HG02759 (cell line): ENCODE measurements around the gene EIF2S1.
"Not testable (repeated sequence)": the region's sequence is repeated elsewhere in the genome, so short reads cannot be mapped to it uniquely, and the experiment has no call there.

Experiments
- ATAC-seq: cut with Tn5 transposase; IDR thresholded peaks from one replicate; pipeline ENCODE4 v1.9.1; 2021; ENCODE audit warnings: mild to moderate bottlenecking, moderate library complexity; ENCODE audit not compliant: unreplicated experiment

The EIF2S1 gene

DNA sequence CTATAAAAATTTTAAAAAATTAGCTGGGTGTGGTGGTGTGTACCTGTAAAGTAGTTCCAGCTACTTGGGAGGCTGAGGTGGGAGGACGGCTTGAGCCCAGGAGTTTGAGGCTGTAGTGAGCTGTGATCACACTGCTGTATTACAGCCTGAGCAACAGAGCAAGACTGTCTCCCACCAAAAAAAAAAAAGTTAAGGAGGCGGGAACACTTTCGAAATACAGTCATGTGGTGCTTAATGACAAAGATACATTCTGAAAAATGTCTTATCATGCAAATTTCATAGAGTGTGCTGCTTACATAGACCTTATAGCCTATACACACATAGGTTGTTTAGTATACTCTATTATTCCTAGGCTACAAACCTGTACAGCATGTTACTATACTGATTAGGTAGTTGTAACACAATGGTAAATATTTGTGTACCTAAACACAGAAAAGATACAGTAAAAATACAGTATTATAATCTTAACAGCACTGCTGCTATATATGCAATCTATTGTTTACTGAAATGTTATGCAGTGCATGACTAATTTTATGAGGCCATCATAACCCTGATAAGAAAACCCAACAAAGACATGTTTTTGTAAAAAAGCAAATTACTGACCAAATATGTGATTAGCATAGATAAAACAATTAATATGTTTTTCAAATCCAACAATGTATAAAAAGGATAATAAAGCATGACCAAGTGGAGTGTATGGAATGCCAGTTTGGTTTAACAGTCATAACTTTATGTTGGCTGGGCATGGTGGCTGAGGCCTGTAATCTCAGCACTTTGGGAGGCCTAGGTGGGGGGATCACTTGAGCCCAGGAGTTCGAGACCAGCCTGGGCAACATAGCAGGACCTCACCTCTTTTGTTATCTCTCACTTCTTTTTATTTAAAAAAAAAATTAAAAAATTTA lies 11.4 kb downstream of the EIF2S1 start:
- no peak for ATAC-seq

DNA sequence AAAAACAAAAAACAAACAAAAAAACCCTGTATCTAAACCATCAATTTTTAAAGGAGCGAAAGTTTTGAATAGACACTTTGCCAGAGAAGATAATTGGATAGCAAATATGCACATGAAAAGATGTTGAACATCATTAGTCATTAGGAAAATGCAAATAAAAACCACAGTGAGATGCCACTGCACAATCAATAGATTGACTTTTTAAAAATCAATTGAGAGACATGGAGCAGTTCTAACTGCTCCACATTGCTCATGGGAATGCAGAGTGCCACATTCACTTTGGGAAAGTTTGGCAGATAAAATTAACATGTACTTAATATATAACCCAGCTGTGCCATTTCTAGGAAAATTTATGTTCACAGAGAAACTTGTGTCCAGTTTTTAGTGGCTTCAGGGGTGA lies 12.7 kb downstream of the EIF2S1 start:
- ATAC-seq, result no peak

DNA sequence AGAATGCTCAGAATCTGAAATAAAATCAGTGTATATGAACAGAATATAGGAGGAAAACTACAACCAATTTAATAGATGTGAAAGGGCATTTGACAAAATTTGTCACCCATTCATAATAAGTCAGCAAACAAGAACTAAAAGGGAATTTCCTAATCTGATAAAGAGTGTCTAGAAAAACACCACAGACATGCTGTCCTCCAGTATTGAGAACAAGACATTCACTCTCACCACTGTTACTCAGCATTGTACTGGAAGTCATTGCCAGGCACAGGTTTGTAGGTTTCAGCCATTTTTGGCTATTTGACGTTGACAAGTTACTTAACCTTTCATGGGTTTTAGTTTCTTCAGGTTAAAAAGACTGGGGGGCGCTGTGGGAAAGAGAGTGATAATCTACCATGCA lies 13.2 kb downstream of the EIF2S1 start:
- peak; percentile 61 for ATAC-seq

DNA sequence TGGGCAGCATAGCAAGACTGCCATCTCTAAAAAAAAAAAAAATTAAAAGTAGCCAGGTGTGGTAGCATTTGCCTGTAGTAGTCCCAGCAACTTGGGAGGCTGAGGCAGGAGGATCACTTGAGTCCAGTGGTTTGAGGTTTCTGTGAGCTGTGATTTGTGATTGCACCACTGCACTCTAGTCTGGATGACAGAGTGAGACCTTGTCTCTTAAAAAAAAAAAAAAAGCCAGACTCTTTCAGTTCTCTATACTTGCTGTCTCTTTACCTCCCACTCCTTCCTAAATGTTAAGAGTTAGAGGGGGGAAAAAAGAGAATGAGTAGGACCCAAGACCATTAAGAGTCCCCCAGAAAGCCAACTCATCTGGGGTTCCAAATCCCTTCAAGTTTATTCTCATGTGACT lies 17.8 kb downstream of the EIF2S1 start:
- peak; percentile 44 for ATAC-seq

DNA sequence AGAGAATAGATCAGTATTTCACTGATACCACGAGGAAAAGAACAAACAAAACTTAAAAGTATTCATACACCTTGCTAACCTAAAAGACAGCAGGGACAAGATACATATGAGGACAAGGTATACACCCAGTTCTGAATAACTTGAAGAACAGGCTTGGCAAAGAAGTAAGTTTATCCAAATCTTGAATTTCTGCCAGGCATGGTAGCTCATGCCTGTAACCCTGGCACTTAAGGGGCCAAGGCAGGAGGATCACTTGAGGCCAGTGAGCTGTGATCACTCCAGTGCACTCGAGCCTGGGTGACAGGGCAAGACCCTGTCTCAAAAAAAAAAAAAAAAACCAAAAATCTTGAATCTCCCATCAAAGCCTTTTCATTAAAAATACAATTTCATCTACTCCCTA lies 25.0 kb downstream of the EIF2S1 start:
- no peak for ATAC-seq

DNA sequence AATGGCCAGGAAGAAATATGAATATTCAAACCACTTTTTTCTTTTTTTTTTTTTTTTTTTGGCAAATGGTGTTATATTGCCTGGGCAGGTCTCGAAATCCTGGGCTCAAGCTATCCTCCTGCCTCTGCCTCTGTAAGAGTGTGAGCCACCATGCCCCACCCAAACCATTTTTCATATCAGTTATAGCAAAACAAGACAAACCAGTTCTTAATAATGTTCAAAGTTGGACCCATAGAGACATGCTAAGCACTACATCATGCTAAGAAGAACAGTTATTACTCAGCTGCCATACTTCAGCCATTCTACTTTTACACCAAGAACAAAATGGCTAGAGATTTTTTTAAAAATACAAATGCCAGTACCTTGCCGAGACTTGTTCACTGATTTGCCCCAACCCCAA lies 25.5 kb downstream of the EIF2S1 start:
- ATAC-seq, result no peak

DNA sequence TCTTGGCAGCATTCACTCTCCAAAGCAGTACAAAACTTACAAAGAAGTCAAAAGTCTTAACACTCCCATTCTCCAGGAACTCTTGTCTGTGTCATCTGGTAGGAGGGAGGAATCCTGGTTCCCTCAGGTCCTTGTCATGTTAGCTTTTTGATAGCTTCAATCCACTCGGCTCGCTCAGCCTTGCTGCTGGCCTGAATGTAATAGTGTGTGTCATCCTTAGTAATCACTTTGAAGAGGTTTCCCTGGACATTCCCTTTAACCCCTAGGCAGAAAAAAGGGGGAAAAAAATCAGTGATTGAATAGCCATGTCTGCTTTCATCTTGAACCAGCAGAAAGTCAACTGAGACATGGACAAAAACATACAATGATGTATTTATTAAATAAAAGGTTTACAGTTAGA lies 27.1 kb downstream of the EIF2S1 start:
- ATAC-seq, result no peak

DNA sequence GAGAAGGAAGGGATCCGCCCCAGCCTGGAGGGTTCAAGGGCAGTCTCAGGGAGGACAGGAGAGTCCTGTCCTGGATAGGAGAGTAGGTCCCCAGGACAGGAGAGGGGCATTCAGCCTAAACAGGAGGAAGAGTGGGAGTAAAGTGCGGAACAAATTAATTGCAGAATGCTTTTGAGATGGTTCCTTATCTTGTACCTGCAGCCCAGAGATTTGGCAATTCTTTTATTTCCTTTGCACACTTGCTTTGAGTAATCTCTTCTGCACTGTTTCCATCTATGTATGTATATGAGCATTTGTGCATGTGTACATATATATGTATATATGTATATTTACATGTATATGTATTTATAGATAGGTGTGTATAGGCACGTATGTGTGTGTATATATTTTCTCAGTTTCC lies 29.1 kb downstream of the EIF2S1 start:
- ATAC-seq, result no peak

DNA sequence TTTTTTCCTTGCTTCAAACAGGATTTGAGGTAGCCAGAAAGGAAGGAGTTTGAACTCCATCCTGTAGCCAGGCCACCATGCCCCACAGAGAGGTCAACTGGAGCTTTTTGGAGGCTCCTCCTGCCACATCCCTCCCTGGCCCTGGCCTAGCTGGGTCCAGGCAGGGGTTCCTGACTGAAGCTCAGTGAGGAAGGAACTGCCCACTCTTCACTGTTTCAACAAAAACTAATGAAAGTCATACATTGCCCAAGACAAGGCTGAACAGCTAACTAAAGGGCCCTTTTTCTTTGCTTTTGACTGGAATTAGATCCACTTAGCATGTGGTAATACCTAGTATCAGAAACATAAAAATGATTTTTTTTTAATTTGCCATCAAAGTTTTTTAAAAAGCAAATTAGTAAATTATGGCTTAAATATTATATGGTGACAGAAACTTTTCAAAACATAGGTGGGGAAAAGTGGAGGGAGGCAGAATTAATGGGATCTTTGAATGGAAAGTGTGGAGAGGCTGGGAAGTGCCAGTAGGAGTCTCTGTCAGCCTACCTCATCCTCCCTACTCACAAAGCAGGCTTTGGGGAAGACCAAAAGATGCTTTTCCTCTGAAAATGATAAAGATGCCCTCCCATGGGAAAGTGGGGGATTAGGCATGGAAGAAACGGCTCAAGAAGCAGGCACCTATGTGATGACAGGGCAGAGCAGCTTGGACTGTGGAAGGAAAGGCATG lies 29.8 kb downstream of the EIF2S1 start:
- ATAC-seq, result no peak

DNA sequence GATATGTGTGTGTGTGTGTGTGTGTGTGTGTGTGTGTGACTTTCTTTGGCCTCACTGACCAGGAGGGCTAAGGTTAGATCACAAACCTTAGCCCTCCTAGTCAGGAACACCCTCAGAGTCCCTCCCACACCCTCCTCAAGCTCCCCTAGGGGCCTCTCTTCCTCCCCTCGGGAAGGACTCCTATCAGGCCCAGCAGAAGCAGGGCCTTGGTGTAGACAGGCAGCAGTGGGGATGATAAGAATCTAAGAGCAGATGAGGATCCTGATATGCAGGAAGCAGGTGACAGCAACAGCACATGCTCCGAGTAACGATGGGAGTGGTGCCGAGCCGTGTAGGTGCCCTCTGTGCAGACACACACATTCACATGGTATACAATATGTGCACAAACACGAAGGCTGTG lies 31.1 kb downstream of the EIF2S1 start:
- no peak for ATAC-seq

DNA sequence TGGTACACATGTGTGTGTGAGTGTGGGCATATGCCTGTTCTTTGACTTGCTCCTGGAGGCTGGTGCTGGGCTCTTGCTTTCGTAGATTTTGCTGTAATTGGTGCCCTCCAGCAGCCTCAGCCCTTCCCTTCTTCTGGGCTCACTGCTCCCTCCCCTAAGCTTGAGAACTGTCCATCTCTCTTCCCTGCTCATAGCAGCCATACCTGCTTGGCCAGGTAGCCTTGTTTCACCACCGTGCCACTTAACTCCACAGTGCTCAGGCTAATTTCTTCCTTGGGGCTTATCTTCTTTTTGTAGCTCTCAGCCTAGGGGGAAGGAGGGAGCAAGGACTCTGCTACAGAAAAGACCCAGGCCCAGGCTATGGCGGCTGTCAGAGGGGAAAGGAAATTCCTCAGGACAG lies 32.0 kb downstream of the EIF2S1 start:
- ATAC-seq, result no peak

DNA sequence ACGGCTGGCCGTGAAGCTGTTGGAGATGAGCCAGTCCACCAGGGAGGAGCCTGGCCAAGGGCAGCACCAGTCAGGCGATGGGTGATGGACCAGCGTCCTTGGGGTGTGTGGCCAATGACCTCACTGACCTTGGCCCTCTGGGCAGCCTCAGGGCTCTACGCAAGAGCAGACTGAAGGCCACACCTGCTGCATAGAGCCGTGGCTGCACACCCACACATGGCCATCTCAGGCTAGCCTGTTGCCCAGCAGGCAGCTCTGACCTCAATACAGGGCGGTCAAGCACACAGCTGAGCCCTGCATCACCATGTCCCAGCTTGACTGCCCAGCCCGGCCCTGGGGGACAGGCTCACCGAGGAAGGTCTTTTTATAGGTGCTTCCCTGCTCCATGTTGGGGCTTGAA lies 32.7 kb downstream of the EIF2S1 start:
- ATAC-seq, result no peak

DNA sequence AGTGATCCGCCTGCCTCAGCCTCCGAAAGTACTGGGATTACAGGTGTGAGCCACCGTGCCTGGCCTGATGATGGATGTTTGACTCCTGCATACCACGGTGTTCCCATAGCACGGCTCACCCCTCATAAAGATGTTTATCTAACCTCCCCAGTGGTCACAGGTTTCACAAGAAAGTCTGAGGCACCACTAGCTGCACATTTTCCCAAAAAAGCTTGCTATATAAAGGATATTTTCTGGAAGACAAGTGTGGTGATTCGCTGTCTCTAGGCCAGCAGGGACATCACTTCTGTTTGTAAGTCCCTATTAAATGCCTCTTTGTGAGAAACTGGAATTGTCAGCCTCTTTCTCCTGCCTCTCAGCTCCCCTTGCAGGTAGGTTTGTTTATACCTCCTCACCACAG lies 33.6 kb downstream of the EIF2S1 start:
- no peak for ATAC-seq

DNA sequence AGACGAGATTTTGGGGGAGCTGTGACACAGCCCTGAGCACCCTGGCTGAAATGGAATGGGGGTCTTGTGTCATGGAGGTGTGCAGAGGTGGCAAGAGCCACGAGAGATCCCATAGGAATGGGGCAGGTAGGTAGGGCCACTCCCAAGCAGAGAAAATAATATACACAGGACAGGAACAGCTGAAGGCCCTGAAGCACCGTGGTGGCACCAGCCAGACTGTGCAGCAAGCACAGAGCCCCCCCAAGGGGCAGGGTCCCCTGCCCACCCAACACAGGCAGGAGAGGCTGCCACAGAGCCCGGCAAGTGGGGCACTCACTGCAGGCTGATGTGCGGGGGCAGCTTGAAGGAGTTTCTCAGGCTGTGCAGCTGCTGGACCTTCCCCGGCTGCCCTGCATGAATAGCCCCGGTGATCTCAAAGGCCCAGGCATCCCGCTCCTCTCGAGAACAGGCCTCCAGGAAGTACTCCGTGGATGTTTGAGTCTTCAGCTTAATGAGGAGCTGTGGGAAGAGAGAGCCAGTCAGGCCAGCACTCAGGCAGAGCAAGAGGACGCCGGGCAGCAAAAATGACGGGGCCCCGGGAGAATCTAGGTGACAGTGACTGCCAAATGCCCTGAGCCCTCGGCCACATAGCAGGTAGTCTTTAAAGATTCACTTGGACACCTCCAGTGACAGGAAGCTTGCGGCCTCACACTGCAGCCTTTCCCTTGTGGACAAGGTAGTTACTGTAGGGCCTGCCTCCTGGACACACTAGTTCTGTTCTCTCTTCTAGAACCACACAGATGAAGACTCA lies 35.2 kb downstream of the EIF2S1 start:
- ATAC-seq, result no peak

DNA sequence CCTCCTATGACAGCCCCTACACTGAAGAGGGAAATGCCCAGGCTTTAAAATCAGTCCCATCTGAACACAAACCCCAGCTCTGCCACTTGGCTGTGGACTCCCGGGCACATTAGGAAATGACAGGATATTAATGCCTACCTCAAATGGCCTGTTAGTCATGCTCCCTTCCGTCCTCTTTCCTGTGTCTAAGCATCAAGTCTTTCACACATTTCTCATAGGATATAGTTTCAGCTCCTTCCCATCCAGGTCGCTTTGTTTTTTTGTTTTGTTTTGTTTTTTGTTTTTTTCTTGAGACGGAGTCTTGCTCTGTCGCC lies 35.7 kb downstream of the EIF2S1 start:
- no peak for ATAC-seq

DNA sequence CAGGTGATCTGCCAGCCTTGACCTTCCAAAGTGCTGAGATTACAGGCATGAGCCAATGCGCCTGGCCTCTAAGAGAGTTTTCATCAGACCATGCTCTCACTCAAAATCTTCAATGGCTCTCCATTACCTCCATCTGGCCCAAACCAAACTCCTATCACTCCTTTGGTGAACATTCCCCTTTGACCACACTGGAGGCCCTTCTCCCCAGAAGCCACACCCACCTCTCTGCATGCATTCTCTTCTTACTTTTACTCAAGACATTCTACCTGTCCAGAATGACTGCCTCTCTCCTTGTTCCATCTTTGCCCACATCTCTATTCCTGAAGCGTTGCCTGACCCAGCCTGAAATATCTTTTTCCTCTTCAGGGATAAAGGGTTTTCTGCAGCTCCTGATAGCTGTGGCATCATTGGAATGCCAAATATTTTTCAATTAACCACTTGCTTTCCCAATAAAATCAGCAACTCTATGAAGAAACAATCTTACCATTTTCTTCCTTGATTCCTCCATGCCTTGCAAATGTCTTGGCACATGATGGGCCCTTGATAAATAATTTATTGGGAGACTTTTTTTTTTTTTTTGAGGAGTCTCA lies 36.3 kb downstream of the EIF2S1 start:
- no peak for ATAC-seq

DNA sequence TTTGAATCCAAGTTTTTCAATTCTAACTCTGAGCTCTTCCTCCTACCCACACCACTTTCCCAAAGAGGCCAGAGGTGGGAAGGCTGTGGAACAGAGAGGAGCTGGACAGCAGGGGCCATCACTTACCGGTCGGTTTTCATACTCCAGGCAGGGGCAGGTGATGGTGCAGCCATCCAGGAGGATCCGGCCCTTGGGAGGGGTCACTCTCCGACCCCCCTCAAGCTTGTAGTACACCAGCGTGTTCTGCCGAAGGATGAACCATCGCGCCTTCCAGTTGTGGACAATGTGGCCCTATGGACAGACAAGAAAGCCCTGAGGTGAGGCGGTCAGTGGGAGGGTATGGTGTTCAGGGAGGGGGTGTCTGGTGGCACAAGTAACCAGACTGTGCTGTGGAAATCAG lies 37.4 kb downstream of the EIF2S1 start:
- ATAC-seq, result no peak

DNA sequence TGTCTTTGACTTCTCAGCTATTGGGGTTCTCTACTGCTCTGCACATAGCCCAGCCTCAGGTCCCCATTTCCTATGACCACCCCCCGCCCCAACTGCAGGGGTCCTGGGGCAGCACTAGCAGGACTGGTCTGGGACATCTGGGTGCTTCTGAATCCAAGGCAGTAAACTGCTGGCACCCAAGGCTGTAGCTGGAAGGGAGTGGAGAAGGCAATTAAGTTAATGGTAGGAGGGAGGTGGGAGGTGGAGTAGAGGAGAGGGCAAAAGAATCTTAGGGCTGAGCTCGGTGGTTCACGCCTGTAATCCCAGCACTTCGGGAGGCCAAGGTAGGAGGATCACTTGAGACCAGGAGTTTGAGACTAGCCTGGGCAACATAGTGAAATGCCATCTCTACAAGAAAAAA lies 40.3 kb downstream of the EIF2S1 start:
- ATAC-seq, result no peak

DNA sequence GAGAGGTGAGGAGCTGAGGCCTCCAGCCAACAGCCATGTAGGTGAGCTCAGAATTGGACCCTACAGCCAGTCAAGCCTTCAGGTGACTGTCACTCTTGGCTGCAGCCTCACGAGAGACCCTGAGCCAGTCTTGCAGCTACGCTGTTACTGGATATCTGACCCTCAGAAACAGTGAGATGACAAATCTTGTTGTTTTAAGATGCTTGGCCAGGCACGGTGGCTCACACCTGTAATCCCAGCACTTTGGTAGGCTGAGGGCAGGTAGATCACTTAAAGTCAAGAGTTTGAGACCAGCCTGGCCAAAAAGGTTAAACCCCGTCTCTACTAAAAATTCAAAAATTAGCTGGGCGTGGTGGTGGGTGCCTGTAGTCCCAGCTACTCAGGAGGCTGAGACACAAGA lies 45.6 kb downstream of the EIF2S1 start:
- no peak for ATAC-seq

DNA sequence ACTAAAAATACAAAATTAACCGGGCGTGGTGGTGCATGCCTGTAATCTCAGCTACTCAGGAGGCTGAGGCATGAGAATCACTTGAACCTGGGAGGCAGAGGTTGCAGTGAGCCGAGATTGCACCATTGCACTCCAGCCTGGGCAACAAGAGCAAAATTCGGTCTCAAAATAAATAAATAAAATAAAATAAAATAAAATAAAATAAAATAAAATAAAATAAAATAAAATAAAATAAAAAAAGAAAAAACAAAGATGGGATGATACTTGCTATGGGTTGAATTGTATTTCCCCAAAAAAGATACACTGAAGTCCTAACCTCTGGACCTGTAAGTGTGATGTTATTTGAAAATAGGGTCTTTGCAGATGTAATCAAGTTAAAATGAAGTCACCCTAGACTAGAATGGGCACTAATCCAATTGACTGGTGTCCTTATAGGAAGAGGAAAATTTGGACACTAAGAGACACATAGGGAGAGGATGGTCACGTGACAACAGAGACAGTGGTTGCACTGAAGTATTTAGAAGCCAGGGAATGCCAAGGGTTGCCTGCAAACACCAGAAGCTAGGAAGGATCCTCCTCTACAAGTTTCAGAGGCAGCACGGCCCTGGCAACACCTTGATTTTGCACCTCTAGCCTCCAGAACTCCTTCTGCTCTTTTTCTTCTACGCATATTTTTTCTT lies 48.1 kb downstream of the EIF2S1 start:
- ATAC-seq, result not testable (repeated sequence)

DNA sequence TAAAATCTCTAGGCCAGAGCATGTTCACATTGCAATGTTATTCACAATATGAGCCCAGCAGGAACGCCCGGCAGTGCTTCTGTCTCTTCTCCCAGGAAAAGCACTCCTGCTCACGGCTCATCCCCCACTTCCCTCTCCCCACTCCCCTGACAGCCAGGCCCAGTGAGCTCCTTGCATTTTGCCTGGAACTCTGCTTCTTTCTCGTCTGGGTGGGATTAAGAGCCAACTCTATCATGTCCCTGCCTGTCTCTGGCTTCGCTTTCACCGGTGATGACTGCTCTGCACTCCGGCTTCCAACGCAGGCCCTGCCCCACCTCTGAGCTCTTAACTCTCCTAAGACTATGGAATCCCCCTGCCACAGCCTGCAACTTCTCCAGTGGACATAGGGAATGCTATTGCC lies 49.3 kb downstream of the EIF2S1 start:
- no peak for ATAC-seq
